WTC11 (cell line): Measurements from ENCODE around the gene ZNF609. TPM values are rescaled to one million over a fixed set of nuclear protein-coding genes. Genes with fewer than 3 reads are reported as not detected.

Experiments
- ATAC-seq: fragments of 200-7000 bp; cut with Tn5 transposase; 2 replicates; pipeline ENCODE4 v1.10.0; 2021; ENCODE audit warnings: mild to moderate bottlenecking, moderate library complexity
- CTCF ChIA-PET: fragments of 300-600 bp; sonication (Branson Sonifier 250); formaldehyde crosslinking; loops from one replicate; lab custom pipeline; 2021; ENCODE audit warnings: antibody characterized with exemption; lab: Charles Lee
- POLR2A ChIA-PET: fragments of 350-600 bp; sonication (Branson Sonifier 250); formaldehyde crosslinking; loops from one replicate; lab custom pipeline; 2021; ENCODE audit warnings: antibody characterized with exemption; lab: Charles Lee
- DNase-seq: peaks from one replicate; pipeline ENCODE4 v3.0.0; 2021; ENCODE audit warnings: low spot score
- H3K27ac Mint-ChIP-seq: 2 replicates; pipeline ENCODE4 v1.8.0; 2021; ENCODE audit warnings: mixed read lengths
- H3K27me3 Mint-ChIP-seq: 2 replicates; pipeline ENCODE4 v1.8.0; 2021; ENCODE audit warnings: low read depth, mild to moderate bottlenecking, moderate library complexity, mixed read lengths
- H3K36me3 Mint-ChIP-seq: 2 replicates; pipeline ENCODE4 v1.8.0; 2021; ENCODE audit warnings: mixed read lengths
- H3K4me1 Mint-ChIP-seq: 2 replicates; pipeline ENCODE4 v1.8.0; 2022; ENCODE audit warnings: mixed read lengths
- H3K4me3 Mint-ChIP-seq: 2 replicates; pipeline ENCODE4 v1.8.0; 2021; ENCODE audit warnings: mild to moderate bottlenecking, moderate library complexity, mixed read lengths
- H3K9me3 Mint-ChIP-seq: 2 replicates; pipeline ENCODE4 v1.8.0; 2021; ENCODE audit warnings: mixed read lengths
- ATF1 ChIP-seq: sonication (generic); formaldehyde crosslinking; IDR thresholded peaks from 2 replicates; pipeline ENCODE4 v1.8.1; 2023; ENCODE audit warnings: mild to moderate bottlenecking, moderate library complexity, missing genetic modification reagents
- CREM ChIP-seq: sonication (generic); formaldehyde crosslinking; IDR thresholded peaks from 2 replicates; pipeline ENCODE4 v1.8.1; 2022; ENCODE audit warnings: mild to moderate bottlenecking, missing genetic modification reagents, moderate library complexity
- FOXJ3 ChIP-seq: sonication (generic); formaldehyde crosslinking; IDR thresholded peaks from 2 replicates; pipeline ENCODE4 v1.9.0; 2021; ENCODE audit warnings: missing genetic modification reagents, mild to moderate bottlenecking, borderline replicate concordance
- GRHL2 ChIP-seq: fragments of 250-450 bp; sonication (Bioruptor Pico); IDR thresholded peaks from 2 replicates; pipeline ENCODE4 v1.8.0; 2022; ENCODE audit warnings: mild to moderate bottlenecking, moderate library complexity; ENCODE audit not compliant: insufficient replicate concordance, severe bottlenecking
- IRF2 ChIP-seq: sonication (generic); formaldehyde crosslinking; IDR thresholded peaks from 2 replicates; pipeline ENCODE4 v1.8.0; 2022; ENCODE audit warnings: low read depth, missing genetic modification reagents, borderline replicate concordance
- JUN ChIP-seq: sonication (generic); formaldehyde crosslinking; IDR thresholded peaks from 2 replicates; pipeline ENCODE4 v1.8.0; 2023; ENCODE audit warnings: mild to moderate bottlenecking, missing genetic modification reagents
- NFATC4 ChIP-seq: fragments of 250-450 bp; sonication (Bioruptor Pico); IDR thresholded peaks from 2 replicates; pipeline ENCODE4 v1.9.0; 2021; ENCODE audit warnings: mild to moderate bottlenecking
- RELA ChIP-seq: sonication (generic); formaldehyde crosslinking; IDR thresholded peaks from 2 replicates; pipeline ENCODE4 v1.8.1; 2022; ENCODE audit warnings: missing genetic modification reagents, mild to moderate bottlenecking, borderline replicate concordance
- ZNF317 ChIP-seq: sonication (generic); formaldehyde crosslinking; IDR thresholded peaks from 2 replicates; pipeline ENCODE4 v1.8.1; 2023; ENCODE audit warnings: low read depth, mild to moderate bottlenecking, moderate library complexity, missing genetic modification reagents, borderline replicate concordance
- ZNF671 ChIP-seq: fragments of 250-450 bp; sonication (Bioruptor Pico); IDR thresholded peaks from 2 replicates; pipeline ENCODE4 v1.8.0; 2021; ENCODE audit warnings: mild to moderate bottlenecking
- total RNA-seq: library from RNA; stranded (reverse); gene quantifications from 3 replicates; pipeline ENCODE4 v1.2.3, GENCODE V29; 2021
- TF ChIP-seq, protein P1 (sequence below): fragments of 250-450 bp; sonication (Bioruptor Pico); IDR thresholded peaks from 2 replicates; pipeline ENCODE4 v1.8.0; 2021; ENCODE audit warnings: mild to moderate bottlenecking
- TF ChIP-seq, protein P2 (sequence below): fragments of 250-450 bp; sonication (Bioruptor Pico); conservative IDR thresholded peaks from 2 replicates; pipeline ENCODE4 v1.9.0; 2021; ENCODE audit warnings: mild to moderate bottlenecking
- TF ChIP-seq, protein P3 (sequence below): fragments of 200-600 bp; IDR thresholded peaks from 2 replicates; pipeline ENCODE4 v1.8.0; 2022; ENCODE audit warnings: antibody characterized with exemption
- TF ChIP-seq, protein P4 (sequence below): sonication (generic); formaldehyde crosslinking; IDR thresholded peaks from 2 replicates; pipeline ENCODE4 v1.8.0; 2022; ENCODE audit warnings: missing genetic modification reagents
- TF ChIP-seq, protein P5 (sequence below): sonication (generic); formaldehyde crosslinking; IDR thresholded peaks from 2 replicates; pipeline ENCODE4 v1.8.1; 2022; ENCODE audit warnings: low read depth, missing genetic modification reagents, borderline replicate concordance
- TF ChIP-seq, protein P6 (sequence below): sonication (generic); formaldehyde crosslinking; IDR thresholded peaks from 2 replicates; pipeline ENCODE4 v1.8.0; 2023; ENCODE audit warnings: missing genetic modification reagents
- TF ChIP-seq, protein P7 (sequence below): sonication (generic); formaldehyde crosslinking; IDR thresholded peaks from 2 replicates; pipeline ENCODE4 v1.8.1; 2022; ENCODE audit warnings: missing genetic modification reagents, borderline replicate concordance

The ZNF609 gene
- total RNA-seq, 1 experiment from 2014 or later: 47.4 TPM

DNA sequence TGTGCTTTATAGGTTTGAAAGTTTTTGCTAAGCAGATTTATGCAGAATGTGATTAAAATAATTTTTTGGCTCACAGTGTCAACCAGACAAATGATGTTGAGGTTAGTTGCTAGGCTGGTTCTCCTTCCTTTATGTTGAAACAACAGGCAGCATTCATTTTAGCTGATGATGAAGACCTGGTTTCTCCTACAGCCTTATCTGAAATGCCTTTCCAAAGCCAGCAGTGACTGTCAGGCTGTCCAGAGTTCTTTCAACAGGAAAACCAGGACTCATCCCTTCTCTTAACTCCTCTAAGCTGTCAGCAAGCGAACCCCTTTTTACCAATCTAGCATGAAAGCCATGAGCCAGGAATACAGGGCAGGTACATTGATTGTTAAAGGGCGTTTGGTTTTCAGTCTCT is 84.1 kb downstream of the ZNF609 start (continued):
- TF ChIP-seq, protein P1, sequence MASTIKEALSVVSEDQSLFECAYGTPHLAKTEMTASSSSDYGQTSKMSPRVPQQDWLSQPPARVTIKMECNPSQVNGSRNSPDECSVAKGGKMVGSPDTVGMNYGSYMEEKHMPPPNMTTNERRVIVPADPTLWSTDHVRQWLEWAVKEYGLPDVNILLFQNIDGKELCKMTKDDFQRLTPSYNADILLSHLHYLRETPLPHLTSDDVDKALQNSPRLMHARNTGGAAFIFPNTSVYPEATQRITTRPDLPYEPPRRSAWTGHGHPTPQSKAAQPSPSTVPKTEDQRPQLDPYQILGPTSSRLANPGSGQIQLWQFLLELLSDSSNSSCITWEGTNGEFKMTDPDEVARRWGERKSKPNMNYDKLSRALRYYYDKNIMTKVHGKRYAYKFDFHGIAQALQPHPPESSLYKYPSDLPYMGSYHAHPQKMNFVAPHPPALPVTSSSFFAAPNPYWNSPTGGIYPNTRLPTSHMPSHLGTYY (CRISPR knock-in tag): no peak
- TF ChIP-seq, protein P2, sequence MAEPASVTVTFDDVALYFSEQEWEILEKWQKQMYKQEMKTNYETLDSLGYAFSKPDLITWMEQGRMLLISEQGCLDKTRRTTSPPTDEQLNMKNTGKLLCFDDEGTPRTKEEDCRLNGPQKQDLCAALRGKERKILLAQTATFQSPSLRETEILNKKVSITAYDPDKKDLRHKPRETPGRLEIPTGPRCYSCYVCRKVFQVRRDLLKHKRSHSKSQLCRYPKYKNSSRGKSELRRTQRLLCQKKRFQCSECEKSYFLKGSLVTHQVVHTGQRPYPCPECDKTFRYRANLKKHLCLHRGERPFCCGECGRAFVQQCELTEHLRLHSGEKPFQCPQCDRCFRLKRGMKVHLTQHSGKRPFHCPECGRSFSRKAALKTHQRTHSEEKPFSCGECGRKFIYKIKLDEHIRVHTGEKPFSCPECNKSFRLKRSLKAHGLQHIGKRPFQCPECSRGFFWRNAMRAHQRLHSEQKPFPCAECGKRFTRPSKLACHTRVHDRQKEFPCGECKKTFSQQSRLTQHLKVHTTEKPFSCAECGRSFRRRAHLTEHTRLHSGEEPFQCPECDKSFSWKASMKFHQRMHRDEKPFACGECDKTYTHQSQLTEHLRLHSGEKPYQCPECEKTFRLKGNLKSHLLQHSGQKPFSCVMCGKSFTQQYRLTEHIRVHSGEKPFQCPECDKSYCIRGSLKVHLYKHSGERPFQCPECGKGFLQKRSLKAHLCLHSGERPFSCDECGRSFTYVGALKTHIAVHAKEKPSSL (CRISPR knock-in tag): no peak
- TF ChIP-seq JUN (CRISPR knock-in tag) (no peak), ZNF317 (no peak), FOXJ3 (no peak), ATF1 (no peak), NFATC4 (CRISPR knock-in tag) (no peak)
- TF ChIP-seq, protein P3, sequence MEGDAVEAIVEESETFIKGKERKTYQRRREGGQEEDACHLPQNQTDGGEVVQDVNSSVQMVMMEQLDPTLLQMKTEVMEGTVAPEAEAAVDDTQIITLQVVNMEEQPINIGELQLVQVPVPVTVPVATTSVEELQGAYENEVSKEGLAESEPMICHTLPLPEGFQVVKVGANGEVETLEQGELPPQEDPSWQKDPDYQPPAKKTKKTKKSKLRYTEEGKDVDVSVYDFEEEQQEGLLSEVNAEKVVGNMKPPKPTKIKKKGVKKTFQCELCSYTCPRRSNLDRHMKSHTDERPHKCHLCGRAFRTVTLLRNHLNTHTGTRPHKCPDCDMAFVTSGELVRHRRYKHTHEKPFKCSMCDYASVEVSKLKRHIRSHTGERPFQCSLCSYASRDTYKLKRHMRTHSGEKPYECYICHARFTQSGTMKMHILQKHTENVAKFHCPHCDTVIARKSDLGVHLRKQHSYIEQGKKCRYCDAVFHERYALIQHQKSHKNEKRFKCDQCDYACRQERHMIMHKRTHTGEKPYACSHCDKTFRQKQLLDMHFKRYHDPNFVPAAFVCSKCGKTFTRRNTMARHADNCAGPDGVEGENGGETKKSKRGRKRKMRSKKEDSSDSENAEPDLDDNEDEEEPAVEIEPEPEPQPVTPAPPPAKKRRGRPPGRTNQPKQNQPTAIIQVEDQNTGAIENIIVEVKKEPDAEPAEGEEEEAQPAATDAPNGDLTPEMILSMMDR: no peak

DNA sequence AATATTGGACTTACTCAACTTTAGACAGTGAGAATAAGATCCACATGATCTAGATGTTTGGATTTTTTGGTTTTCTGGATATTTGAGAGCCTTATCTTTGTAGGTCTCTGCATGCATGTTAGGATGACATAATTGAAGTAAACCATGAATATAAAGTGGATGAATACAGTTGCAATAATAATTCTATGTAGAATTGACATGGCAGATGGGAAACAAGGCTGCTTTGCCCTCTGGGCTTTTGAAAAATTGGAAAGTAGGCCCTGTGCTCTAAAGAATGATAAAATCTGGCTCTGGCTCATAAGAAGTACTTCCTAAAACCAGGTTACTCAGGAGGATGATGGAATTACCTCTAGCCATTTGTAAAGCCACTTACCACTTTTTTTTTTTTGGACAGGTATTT is 86.9 kb downstream of the ZNF609 start:
- ATAC-seq (no peak), DNase-seq (no peak)
- TF ChIP-seq, protein P4, sequence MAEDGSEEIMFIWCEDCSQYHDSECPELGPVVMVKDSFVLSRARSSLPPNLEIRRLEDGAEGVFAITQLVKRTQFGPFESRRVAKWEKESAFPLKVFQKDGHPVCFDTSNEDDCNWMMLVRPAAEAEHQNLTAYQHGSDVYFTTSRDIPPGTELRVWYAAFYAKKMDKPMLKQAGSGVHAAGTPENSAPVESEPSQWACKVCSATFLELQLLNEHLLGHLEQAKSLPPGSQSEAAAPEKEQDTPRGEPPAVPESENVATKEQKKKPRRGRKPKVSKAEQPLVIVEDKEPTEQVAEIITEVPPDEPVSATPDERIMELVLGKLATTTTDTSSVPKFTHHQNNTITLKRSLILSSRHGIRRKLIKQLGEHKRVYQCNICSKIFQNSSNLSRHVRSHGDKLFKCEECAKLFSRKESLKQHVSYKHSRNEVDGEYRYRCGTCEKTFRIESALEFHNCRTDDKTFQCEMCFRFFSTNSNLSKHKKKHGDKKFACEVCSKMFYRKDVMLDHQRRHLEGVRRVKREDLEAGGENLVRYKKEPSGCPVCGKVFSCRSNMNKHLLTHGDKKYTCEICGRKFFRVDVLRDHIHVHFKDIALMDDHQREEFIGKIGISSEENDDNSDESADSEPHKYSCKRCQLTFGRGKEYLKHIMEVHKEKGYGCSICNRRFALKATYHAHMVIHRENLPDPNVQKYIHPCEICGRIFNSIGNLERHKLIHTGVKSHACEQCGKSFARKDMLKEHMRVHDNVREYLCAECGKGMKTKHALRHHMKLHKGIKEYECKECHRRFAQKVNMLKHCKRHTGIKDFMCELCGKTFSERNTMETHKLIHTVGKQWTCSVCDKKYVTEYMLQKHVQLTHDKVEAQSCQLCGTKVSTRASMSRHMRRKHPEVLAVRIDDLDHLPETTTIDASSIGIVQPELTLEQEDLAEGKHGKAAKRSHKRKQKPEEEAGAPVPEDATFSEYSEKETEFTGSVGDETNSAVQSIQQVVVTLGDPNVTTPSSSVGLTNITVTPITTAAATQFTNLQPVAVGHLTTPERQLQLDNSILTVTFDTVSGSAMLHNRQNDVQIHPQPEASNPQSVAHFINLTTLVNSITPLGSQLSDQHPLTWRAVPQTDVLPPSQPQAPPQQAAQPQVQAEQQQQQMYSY (CRISPR knock-in tag): no peak
- TF ChIP-seq ZNF671 (CRISPR knock-in tag): no peak
- TF ChIP-seq, protein P5, sequence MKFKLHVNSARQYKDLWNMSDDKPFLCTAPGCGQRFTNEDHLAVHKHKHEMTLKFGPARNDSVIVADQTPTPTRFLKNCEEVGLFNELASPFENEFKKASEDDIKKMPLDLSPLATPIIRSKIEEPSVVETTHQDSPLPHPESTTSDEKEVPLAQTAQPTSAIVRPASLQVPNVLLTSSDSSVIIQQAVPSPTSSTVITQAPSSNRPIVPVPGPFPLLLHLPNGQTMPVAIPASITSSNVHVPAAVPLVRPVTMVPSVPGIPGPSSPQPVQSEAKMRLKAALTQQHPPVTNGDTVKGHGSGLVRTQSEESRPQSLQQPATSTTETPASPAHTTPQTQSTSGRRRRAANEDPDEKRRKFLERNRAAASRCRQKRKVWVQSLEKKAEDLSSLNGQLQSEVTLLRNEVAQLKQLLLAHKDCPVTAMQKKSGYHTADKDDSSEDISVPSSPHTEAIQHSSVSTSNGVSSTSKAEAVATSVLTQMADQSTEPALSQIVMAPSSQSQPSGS (CRISPR knock-in tag): no peak
- TF ChIP-seq IRF2 (CRISPR knock-in tag): no peak
- no peak for TF ChIP-seq GRHL2
- TF ChIP-seq RELA (CRISPR knock-in tag): no peak
- TF ChIP-seq, protein P6, sequence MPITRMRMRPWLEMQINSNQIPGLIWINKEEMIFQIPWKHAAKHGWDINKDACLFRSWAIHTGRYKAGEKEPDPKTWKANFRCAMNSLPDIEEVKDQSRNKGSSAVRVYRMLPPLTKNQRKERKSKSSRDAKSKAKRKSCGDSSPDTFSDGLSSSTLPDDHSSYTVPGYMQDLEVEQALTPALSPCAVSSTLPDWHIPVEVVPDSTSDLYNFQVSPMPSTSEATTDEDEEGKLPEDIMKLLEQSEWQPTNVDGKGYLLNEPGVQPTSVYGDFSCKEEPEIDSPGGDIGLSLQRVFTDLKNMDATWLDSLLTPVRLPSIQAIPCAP (CRISPR knock-in tag): no peak
- TF ChIP-seq, protein P7, sequence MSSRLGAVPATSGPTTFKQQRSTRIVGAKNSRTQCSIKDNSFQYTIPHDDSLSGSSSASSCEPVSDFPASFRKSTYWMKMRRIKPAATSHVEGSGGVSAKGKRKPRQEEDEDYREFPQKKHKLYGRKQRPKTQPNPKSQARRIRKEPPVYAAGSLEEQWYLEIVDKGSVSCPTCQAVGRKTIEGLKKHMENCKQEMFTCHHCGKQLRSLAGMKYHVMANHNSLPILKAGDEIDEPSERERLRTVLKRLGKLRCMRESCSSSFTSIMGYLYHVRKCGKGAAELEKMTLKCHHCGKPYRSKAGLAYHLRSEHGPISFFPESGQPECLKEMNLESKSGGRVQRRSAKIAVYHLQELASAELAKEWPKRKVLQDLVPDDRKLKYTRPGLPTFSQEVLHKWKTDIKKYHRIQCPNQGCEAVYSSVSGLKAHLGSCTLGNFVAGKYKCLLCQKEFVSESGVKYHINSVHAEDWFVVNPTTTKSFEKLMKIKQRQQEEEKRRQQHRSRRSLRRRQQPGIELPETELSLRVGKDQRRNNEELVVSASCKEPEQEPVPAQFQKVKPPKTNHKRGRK (CRISPR knock-in tag): no peak
- TF ChIP-seq NFATC4 (CRISPR knock-in tag): no peak
- TF ChIP-seq CREM (CRISPR knock-in tag): no peak
- no peaks in the 10 kb centered on the region; the same call in 1 of the 2 replicates for H3K36me3 Mint-ChIP-seq
- H3K27ac Mint-ChIP-seq: no peak overlapping the region
- H3K4me1 Mint-ChIP-seq: 0 out of 2 replicates have a peak, but pooled peaks cover 2% of the 10 kb centered on the region
- H3K4me3 Mint-ChIP-seq: no peak overlapping the region
- H3K27me3 Mint-ChIP-seq: no peaks in the 10 kb centered on the region
- H3K9me3 Mint-ChIP-seq: no peaks in the 10 kb centered on the region
- POLR2A ChIA-PET: interaction anchor here (0.6 kb wide), 1 partner anchor 353 kb away, joined by 3 read pairs; no protein-coding TSS in a partner anchor
- CTCF ChIA-PET: no interaction called here
